MCF 10A (cell line): ENCODE measurements around the gene MCTP2. TPM values are rescaled to one million over a fixed set of nuclear protein-coding genes. Genes with fewer than 3 reads are reported as not detected.
A peak's percentile ranks its signal among the peaks of the same experiment; 100 is the strongest.
"Not testable (repeated sequence)": the region's sequence is repeated elsewhere in the genome, so short reads cannot be mapped to it uniquely, and the experiment has no call there.

ENCODE experiments used
- BruUV-seq: library from RNA; stranded (reverse); fragments of 400-500 nt; replicated peaks from 2 replicates; lab custom pipeline; 2021; lab: Mats Ljungman, UMichigan
- CTCF ChIA-PET: fragments of 300-600 bp; sonication (Branson Sonifier 250); formaldehyde crosslinking; extraction: SDS; loops from one replicate; lab custom pipeline; 2021; ENCODE audit warnings: antibody characterized with exemption, inconsistent platforms; lab: Yijun Ruan, JAX
- POLR2A ChIA-PET: fragments of 300-600, 350-650 bp; sonication (Branson Sonifier 250); formaldehyde crosslinking; extraction: SDS; loops from one replicate; lab custom pipeline; 2020; ENCODE audit warnings: antibody characterized with exemption, inconsistent platforms; lab: Yijun Ruan, JAX
- DNase-seq: peaks from one replicate; pipeline ENCODE4 v3.0.0-alpha.2; 2018; ENCODE audit not compliant: unreplicated experiment
- H3K27ac Mint-ChIP-seq: one replicate; pipeline ENCODE4 v1.8.0; 2022; ENCODE audit warnings: mild to moderate bottlenecking, low read depth, mixed read lengths; ENCODE audit not compliant: unreplicated experiment
- H3K27me3 Mint-ChIP-seq: one replicate; pipeline ENCODE4 v1.8.0; 2022; ENCODE audit warnings: mixed read lengths; ENCODE audit not compliant: insufficient read depth, unreplicated experiment
- H3K36me3 Mint-ChIP-seq: one replicate; pipeline ENCODE4 v1.8.0; 2022; ENCODE audit warnings: mild to moderate bottlenecking, moderate library complexity, mixed read lengths; ENCODE audit not compliant: insufficient read depth, unreplicated experiment
- H3K4me1 Mint-ChIP-seq: one replicate; pipeline ENCODE4 v1.8.0; 2022; ENCODE audit warnings: mixed read lengths; ENCODE audit not compliant: insufficient read depth, unreplicated experiment
- H3K4me3 Mint-ChIP-seq: one replicate; pipeline ENCODE4 v1.8.0; 2022; ENCODE audit warnings: mild to moderate bottlenecking, moderate library complexity, mixed read lengths; ENCODE audit not compliant: unreplicated experiment
- H3K9me3 Mint-ChIP-seq: one replicate; pipeline ENCODE4 v1.8.0; 2022; ENCODE audit warnings: mixed read lengths; ENCODE audit not compliant: unreplicated experiment
- CTCF ChIP-seq: fragments of 200-600 bp; IDR thresholded peaks from one replicate; pipeline ENCODE4 v1.8.0; 2022; ENCODE audit warnings: antibody characterized with exemption, mild to moderate bottlenecking; ENCODE audit not compliant: unreplicated experiment
- intact Hi-C: fragments of 100-400 bp; cut with micrococcal nuclease; formaldehyde crosslinking; loops from 2 replicates; pipeline ENCODE4 v1.14.1; 2022
- total RNA-seq: library from RNA; stranded (reverse); gene quantifications from 2 replicates; pipeline ENCODE4 v1.2.3, GENCODE V29; 2022

MCTP2 gene
- total RNA-seq, 1 experiment from 2014 or later, result 25.7 TPM

- H3K27ac Mint-ChIP-seq, result peak overlapping the region; percentile 86
- intact Hi-C loops, result loop anchor here (2.0 to 10.0 kb wide), 2 partner anchors 86 to 1214 kb away; no protein-coding TSS in a partner anchor
- BruUV-seq, result no TSS peak
- no peaks in the 10 kb centered on the region for H3K36me3 Mint-ChIP-seq
- TF ChIP-seq CTCF, result no peak
- H3K27me3 Mint-ChIP-seq, result no peaks in the 10 kb centered on the region
- H3K9me3 Mint-ChIP-seq, result no peaks in the 10 kb centered on the region
- ChIA-PET POLR2A (interaction anchor here (0.6 to 5.2 kb wide), 14 partner anchors 8 to 1448 kb away, joined by 3 to 85 read pairs (median 4); partner anchors contain the start of gene MCTP2), CTCF (interaction anchor here (0.6 to 4.4 kb wide), 8 partner anchors 9 to 1022 kb away, joined by 3 to 30 read pairs (median 3); no protein-coding TSS in a partner anchor)
- no peak for DNase-seq
- peak overlapping the region; percentile 43 for H3K4me3 Mint-ChIP-seq
- peaks cover 46% of the 10 kb centered on the region for H3K4me1 Mint-ChIP-seq
These were observed 7.3 kb downstream of the MCTP2 start for GRCh38 chr15:94238539-94239118.

GRCh38 chr15:94239474-94239873, 8.1 kb downstream of the MCTP2 start:
- TF ChIP-seq CTCF, result no peak
- ChIA-PET POLR2A (interaction anchor here (0.9 to 5.2 kb wide), 11 partner anchors 9 to 83 kb away, joined by 3 to 85 read pairs (median 4); partner anchors contain the start of gene MCTP2), CTCF (interaction anchor here (1.0 to 4.4 kb wide), 4 partner anchors 12 to 88 kb away, joined by 3 to 30 read pairs (median 4); no protein-coding TSS in a partner anchor)
- no peaks in the 10 kb centered on the region for H3K9me3 Mint-ChIP-seq
- H3K4me3 Mint-ChIP-seq, result peak overlapping the region; percentile 7
- H3K4me1 Mint-ChIP-seq, result peaks cover 37% of the 10 kb centered on the region
- BruUV-seq, result no TSS peak
- H3K27ac Mint-ChIP-seq, result peak overlapping the region; percentile 86
- no peaks in the 10 kb centered on the region for H3K27me3 Mint-ChIP-seq
- peak; percentile 81 for DNase-seq
- intact Hi-C loops, result loop anchor here (2.0 to 10.0 kb wide), 2 partner anchors 85 to 1215 kb away; no protein-coding TSS in a partner anchor
- no peaks in the 10 kb centered on the region for H3K36me3 Mint-ChIP-seq

- Mint-ChIP-seq H3K36me3 (no peaks in the 10 kb centered on the region), H3K27ac (peak overlapping the region; percentile 86), H3K9me3 (no peaks in the 10 kb centered on the region), H3K27me3 (no peaks in the 10 kb centered on the region), H3K4me1 (peaks cover 33% of the 10 kb centered on the region), H3K4me3 (no peak overlapping the region)
- intact Hi-C loops, result no loop called here
- ChIA-PET POLR2A (interaction anchor here (1.3 to 5.2 kb wide), 7 partner anchors 8 to 66 kb away, joined by 3 to 85 read pairs (median 8); partner anchors contain the start of gene MCTP2), CTCF (interaction anchor here (0.7 to 4.4 kb wide), 4 partner anchors 9 to 87 kb away, joined by 3 to 30 read pairs (median 4); partner anchors contain the start of gene MCTP2)
- no peak for DNase-seq
- no peak for TF ChIP-seq CTCF
- no TSS peak for BruUV-seq
These were observed 9.1 kb downstream of the MCTP2 start for GRCh38 chr15:94240480-94240879.

GRCh38 chr15:94242257-94242656, 10.9 kb downstream of the MCTP2 start:
- H3K9me3 Mint-ChIP-seq, result no peaks in the 10 kb centered on the region
- no peak overlapping the region for H3K27ac Mint-ChIP-seq
- H3K4me3 Mint-ChIP-seq, result no peak overlapping the region
- no peaks in the 10 kb centered on the region for H3K27me3 Mint-ChIP-seq
- no peak for DNase-seq
- ChIA-PET POLR2A (interaction anchor here (0.8 to 5.2 kb wide), 2 partner anchors 8 to 12 kb away, joined by 3 to 85 read pairs; partner anchors contain the start of gene MCTP2), CTCF (interaction anchor here (1.4 to 4.4 kb wide), 2 partner anchors 10 to 82 kb away, joined by 3 to 30 read pairs; partner anchors contain the start of gene MCTP2)
- peaks cover 29% of the 10 kb centered on the region for H3K4me1 Mint-ChIP-seq
- BruUV-seq, result no TSS peak
- no peak for TF ChIP-seq CTCF
- no peaks in the 10 kb centered on the region for H3K36me3 Mint-ChIP-seq
- intact Hi-C loops, result no loop called here

- H3K36me3 Mint-ChIP-seq, DNase-seq, CTCF ChIA-PET, H3K4me3 Mint-ChIP-seq, BruUV-seq, H3K27me3 Mint-ChIP-seq, H3K9me3 Mint-ChIP-seq, H3K27ac Mint-ChIP-seq, POLR2A ChIA-PET, intact Hi-C loops: not testable (repeated sequence)
- peaks cover 22% of the 10 kb centered on the region for H3K4me1 Mint-ChIP-seq
These were observed 11.6 kb downstream of the MCTP2 start for GRCh38 chr15:94243003-94243402.
